ENCODE data around the gene NPC2. TPM values are rescaled to one million over a fixed set of nuclear protein-coding genes. Genes with fewer than 3 reads are reported as not detected.
A peak's percentile ranks its signal among the peaks of the same experiment; 100 is the strongest.

Gene NPC2
- total RNA-seq, 4 donors from 2014 or later = 88.3 to 393 (median 147) TPM

DNA sequence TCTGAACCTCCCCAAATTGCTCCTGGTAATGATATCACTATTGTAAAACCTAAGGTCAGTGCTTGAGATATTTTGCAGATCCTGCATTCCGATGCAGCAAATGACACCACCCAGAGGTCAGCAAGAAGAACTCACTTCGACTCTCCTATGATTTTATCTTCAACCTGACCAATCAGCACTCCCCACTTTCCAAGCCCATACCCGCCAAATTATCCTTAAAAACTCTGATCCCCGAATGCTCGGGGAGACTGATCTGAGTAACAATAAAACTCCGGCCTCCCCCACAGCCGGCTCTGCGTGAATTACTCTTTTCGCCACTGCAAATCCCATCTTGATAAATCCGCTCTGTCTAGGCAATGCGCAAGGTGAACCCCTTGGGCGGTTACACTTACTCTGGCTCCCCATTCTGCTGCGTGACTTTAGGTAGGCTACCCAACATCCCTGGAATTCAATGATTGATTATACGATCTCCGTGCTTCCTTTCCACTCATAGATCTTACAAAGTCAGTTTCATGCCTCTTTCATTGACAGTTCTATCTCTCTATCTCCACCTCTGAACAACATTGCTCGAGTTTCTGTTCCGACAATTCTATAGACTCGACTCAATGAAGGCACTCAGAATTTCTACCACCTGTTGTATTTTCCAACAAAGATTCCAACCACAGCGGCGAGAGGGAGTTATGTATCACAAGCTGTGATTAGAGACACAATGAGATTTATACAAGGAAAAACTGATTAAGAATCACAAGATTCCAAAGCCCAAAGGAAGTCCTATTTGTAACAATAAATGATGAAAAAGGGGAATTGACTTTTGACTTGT, 939 bp downstream of the NPC2 start:
- no peak for TF ChIP-seq POLR2A (IDR thresholded peaks at IDR 0.05)
- TF ChIP-seq, protein P1, sequence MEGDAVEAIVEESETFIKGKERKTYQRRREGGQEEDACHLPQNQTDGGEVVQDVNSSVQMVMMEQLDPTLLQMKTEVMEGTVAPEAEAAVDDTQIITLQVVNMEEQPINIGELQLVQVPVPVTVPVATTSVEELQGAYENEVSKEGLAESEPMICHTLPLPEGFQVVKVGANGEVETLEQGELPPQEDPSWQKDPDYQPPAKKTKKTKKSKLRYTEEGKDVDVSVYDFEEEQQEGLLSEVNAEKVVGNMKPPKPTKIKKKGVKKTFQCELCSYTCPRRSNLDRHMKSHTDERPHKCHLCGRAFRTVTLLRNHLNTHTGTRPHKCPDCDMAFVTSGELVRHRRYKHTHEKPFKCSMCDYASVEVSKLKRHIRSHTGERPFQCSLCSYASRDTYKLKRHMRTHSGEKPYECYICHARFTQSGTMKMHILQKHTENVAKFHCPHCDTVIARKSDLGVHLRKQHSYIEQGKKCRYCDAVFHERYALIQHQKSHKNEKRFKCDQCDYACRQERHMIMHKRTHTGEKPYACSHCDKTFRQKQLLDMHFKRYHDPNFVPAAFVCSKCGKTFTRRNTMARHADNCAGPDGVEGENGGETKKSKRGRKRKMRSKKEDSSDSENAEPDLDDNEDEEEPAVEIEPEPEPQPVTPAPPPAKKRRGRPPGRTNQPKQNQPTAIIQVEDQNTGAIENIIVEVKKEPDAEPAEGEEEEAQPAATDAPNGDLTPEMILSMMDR (IDR thresholded peaks at IDR 0.05) = peak in 2 of 5 experiments; percentile 14 to 17
- in situ Hi-C loops (cut with MboI; ENCODE audit: low pct_ligation_motif_present in 1 of 4, low pct_unique_long_range_greater_than_20kb in 1 of 4, low sequenced_read_pairs in 3 of 4) (no loop called here), intact Hi-C loops (cut with DNase I; ENCODE audit: low total_unique reads) (loop anchor here (5.0 kb wide), 1 partner anchor 570 kb away; no protein-coding TSS in a partner anchor)
- DNase-seq = no peak
- no peaks in the 10 kb centered on the region for H3K36me3 ChIP-seq
- peak overlapping the region; percentile 72 to 95 (median 77) for H3K4me3 ChIP-seq
- WGBS, 2 donors (ENCODE audit: low coverage in 1 of 2) = 6 to 8% methylated on average over 20 of the region's 20 CpGs
- peaks cover 8 to 33% (median 17%) of the 10 kb centered on the region in 4 donors for H3K4me1 ChIP-seq
- peak overlapping the region; percentile 93 to 97 (median 94) for H3K27ac ChIP-seq
- no peaks in the 10 kb centered on the region for H3K27me3 ChIP-seq
- H3K9me3 ChIP-seq = no peaks in the 10 kb centered on the region

DNA sequence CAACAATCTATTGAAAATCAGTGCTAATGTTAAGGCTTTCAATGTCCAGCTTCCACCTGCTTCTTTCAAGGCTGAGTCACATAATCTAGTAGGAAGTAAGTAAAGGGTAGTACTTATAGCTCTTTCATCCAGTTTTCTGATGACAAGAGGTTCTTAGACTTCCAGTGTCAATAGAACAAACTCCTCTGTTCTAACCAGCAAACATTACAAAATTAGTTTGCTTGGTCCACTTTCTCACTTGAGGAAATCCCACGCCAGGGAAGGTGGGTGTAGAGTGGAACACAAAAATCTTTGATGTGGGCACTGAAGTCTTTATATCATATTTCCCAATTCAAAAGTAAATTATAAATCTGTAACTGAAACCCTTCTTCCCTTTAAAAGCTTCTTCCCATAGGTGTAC, 2.6 kb downstream of the NPC2 start:
- TF ChIP-seq POLR2A (IDR thresholded peaks at IDR 0.05) (no peak), POLR2AphosphoS5 (IDR thresholded peaks at IDR 0.05) (no peak), EP300 (IDR thresholded peaks at IDR 0.05; ENCODE audit: low read depth) (no peak)
- TF ChIP-seq, protein P1 (IDR thresholded peaks at IDR 0.05) = no peak
- Histone ChIP-seq H3K27me3 (no peaks in the 10 kb centered on the region), H3K4me3 (no peak overlapping the region), H3K9me3 (no peaks in the 10 kb centered on the region), H3K4me1 (peaks cover 8 to 41% (median 17%) of the 10 kb centered on the region in 4 donors), H3K36me3 (no peaks in the 10 kb centered on the region), H3K27ac (no peak overlapping the region)
- DNase-seq = no peak
- in situ Hi-C loops (cut with MboI; ENCODE audit: low pct_ligation_motif_present in 1 of 4, low pct_unique_long_range_greater_than_20kb in 1 of 4, low sequenced_read_pairs in 3 of 4) (no loop called here), intact Hi-C loops (cut with DNase I; ENCODE audit: low total_unique reads) (loop anchor here (5.0 kb wide), 1 partner anchor 568 kb away; no protein-coding TSS in a partner anchor)
- WGBS, 2 donors (ENCODE audit: low coverage in 1 of 2) = 75 to 96% methylated on average over 1 of the region's 1 CpG

DNA sequence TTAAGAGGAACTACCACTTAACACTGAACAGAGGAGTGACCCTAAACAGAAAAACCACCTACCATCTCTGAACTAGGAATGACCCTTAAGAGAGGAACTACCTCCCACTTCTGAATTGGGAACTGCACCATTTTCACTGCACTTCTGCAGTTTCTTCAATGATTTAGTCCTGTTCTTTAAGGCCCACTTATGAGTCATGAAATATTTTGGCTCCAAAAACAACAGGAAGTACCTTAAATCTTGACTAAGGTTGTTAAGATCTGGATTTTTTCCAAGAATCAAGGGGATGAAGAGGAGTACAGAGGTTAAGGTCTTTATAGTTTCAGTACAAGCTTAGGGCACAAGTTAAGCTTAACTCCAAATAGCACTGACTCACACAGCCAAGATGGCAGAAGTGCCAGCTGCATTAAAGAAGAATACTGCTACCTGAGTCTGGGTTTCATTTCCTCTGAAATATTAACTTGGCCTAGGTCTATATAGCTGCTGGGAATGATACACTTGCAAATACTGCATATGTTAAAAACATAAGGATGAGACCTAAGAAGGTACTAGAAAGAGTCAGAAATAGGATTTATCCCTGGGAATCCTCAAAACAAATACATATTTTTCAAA, 4.2 kb downstream of the NPC2 start:
- H3K4me3 ChIP-seq = no peak overlapping the region
- no peaks in the 10 kb centered on the region for H3K27me3 ChIP-seq
- no peak overlapping the region for H3K27ac ChIP-seq
- no peak for DNase-seq
- in situ Hi-C loops (cut with MboI; ENCODE audit: low pct_ligation_motif_present in 1 of 4, low pct_unique_long_range_greater_than_20kb in 1 of 4, low sequenced_read_pairs in 3 of 4) (no loop called here), intact Hi-C loops (cut with DNase I; ENCODE audit: low total_unique reads) (loop anchor here (5.0 kb wide), 1 partner anchor 1317 kb away; no protein-coding TSS in a partner anchor)
- peaks cover 0 to 10% (median 4%) of the 10 kb centered on the region in 4 donors for H3K36me3 ChIP-seq
- peaks cover 3 to 31% (median 12%) of the 10 kb centered on the region in 4 donors for H3K4me1 ChIP-seq
- no peaks in the 10 kb centered on the region for H3K9me3 ChIP-seq
- TF ChIP-seq POLR2A (IDR thresholded peaks at IDR 0.05) (no peak), EP300 (IDR thresholded peaks at IDR 0.05; ENCODE audit: low read depth) (no peak)

DNA sequence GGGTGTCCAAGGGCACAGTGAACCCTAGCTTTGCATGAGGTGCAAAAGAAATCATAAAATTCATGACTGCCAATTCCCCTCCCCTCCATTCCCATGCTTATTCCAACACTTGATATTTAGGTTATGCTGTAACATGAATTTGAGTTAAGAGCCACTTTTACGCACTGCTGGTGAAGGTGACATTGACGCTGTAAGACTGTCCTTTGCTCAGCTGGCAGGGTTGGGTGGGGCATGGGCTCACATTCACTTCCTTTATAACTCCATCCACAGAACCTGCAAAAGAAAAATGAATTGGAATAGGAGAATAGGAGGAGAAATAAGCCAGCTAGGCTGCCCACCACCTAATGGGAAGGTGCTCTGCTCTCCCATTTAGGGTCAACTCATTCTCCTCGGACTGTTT, 6.9 kb downstream of the NPC2 start:
- Histone ChIP-seq H3K27me3 (no peaks in the 10 kb centered on the region), H3K27ac (no peak overlapping the region), H3K36me3 (peaks cover 0 to 30% (median 12%) of the 10 kb centered on the region in 4 donors), H3K4me3 (no peak overlapping the region), H3K9me3 (no peaks in the 10 kb centered on the region), H3K4me1 (peaks cover 0 to 19% (median 3%) of the 10 kb centered on the region in 4 donors)
- TF ChIP-seq POLR2AphosphoS5 (IDR thresholded peaks at IDR 0.05) (no peak), POLR2A (IDR thresholded peaks at IDR 0.05) (no peak), EP300 (IDR thresholded peaks at IDR 0.05; ENCODE audit: low read depth) (no peak)
- in situ Hi-C loops (cut with MboI; ENCODE audit: low pct_ligation_motif_present in 1 of 4, low pct_unique_long_range_greater_than_20kb in 1 of 4, low sequenced_read_pairs in 3 of 4) (no loop called here), intact Hi-C loops (cut with DNase I; ENCODE audit: low total_unique reads) (loop anchor here (5.0 kb wide), 1 partner anchor 1314 kb away; no protein-coding TSS in a partner anchor)
- no peak for DNase-seq
- WGBS, 2 donors (ENCODE audit: low coverage in 1 of 2) = 82 to 100% methylated on average over 1 to 3 of the region's 3 CpGs

DNA sequence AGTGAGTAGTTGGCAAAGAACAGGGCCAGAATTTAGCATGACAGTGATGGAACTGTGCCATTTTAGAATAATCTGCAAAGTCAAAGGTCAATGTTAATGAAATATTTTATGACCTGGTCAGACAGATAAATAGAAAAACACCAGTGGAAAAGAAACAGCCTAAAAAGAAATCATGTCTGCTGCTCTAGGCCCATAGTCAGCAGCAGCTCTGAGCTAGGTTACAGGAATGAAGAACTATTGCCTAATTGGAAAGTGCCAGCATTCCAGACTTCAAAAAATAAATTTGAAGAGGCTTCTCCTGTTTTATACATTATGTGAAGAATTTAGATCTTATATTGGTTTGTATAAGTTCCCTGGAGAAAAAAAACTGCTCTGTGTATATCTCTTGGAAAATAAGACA, 9.8 kb downstream of the NPC2 start:
- intact Hi-C loops (cut with DNase I; ENCODE audit: low total_unique reads) = no loop called here
- H3K27ac ChIP-seq = no peak overlapping the region

More for the DNA sequence above, 9.8 kb downstream of the NPC2 start:
- no peak for DNase-seq
- Histone ChIP-seq H3K4me1 (peaks cover 0 to 11% (median 0%) of the 10 kb centered on the region in 4 donors), H3K9me3 (no peaks in the 10 kb centered on the region), H3K27me3 (no peaks in the 10 kb centered on the region), H3K36me3 (peaks cover 0 to 48% (median 22%) of the 10 kb centered on the region in 4 donors), H3K4me3 (no peak overlapping the region)
- in situ Hi-C loops (cut with MboI; ENCODE audit: low pct_ligation_motif_present in 1 of 4, low pct_unique_long_range_greater_than_20kb in 1 of 4, low sequenced_read_pairs in 3 of 4) = no loop called here
- TF ChIP-seq EP300 (IDR thresholded peaks at IDR 0.05; ENCODE audit: low read depth) (no peak), POLR2AphosphoS5 (IDR thresholded peaks at IDR 0.05) (no peak), POLR2A (IDR thresholded peaks at IDR 0.05) (no peak)
- TF ChIP-seq, protein P1 (IDR thresholded peaks at IDR 0.05) = no peak
